ENCODE data around the gene ZNF516. TPM values are rescaled to one million over a fixed set of nuclear protein-coding genes. Genes with fewer than 3 reads are reported as not detected.

The ZNF516 gene
- total RNA-seq, 6 experiments from 2014 or later, result 34.6 to 52.2 (median 42.2) TPM

GRCh38 chr18:76370201-76370600 is 124.8 kb downstream of the ZNF516 start:
- H3K27ac Mint-ChIP-seq, result no peak overlapping the region

GRCh38 chr18:76369791-76370190 is 125.3 kb downstream of the ZNF516 start:
- no peaks in the 10 kb centered on the region; the same call in 1 of the 2 replicates for H3K27me3 Mint-ChIP-seq (ENCODE audit: insufficient read depth)
- peaks cover 23% of the 10 kb centered on the region for H3K4me1 Mint-ChIP-seq (ENCODE audit: low read depth)
- H3K36me3 Mint-ChIP-seq (ENCODE audit: low read depth), result peaks cover 36% of the 10 kb centered on the region
- H3K27ac Mint-ChIP-seq, result no peak overlapping the region
- no peak for DNase-seq
- H3K9me3 Mint-ChIP-seq, result no peaks in the 10 kb centered on the region
- TF ChIP-seq, protein P1, sequence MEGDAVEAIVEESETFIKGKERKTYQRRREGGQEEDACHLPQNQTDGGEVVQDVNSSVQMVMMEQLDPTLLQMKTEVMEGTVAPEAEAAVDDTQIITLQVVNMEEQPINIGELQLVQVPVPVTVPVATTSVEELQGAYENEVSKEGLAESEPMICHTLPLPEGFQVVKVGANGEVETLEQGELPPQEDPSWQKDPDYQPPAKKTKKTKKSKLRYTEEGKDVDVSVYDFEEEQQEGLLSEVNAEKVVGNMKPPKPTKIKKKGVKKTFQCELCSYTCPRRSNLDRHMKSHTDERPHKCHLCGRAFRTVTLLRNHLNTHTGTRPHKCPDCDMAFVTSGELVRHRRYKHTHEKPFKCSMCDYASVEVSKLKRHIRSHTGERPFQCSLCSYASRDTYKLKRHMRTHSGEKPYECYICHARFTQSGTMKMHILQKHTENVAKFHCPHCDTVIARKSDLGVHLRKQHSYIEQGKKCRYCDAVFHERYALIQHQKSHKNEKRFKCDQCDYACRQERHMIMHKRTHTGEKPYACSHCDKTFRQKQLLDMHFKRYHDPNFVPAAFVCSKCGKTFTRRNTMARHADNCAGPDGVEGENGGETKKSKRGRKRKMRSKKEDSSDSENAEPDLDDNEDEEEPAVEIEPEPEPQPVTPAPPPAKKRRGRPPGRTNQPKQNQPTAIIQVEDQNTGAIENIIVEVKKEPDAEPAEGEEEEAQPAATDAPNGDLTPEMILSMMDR (IDR thresholded peaks at IDR 0.05), result no peak
- no peak overlapping the region for H3K4me3 Mint-ChIP-seq

More at GRCh38 chr18:76370201-76370600, 124.8 kb downstream of the ZNF516 start:
- H3K9me3 Mint-ChIP-seq, result no peaks in the 10 kb centered on the region
- DNase-seq, result no peak
- peaks cover 25% of the 10 kb centered on the region for H3K4me1 Mint-ChIP-seq (ENCODE audit: low read depth)
- TF ChIP-seq, protein P1 (IDR thresholded peaks at IDR 0.05), result no peak
- no peak overlapping the region for H3K4me3 Mint-ChIP-seq
- H3K27me3 Mint-ChIP-seq (ENCODE audit: insufficient read depth), result peaks cover 2% of the 10 kb centered on the region; the same call in 1 of the 2 replicates
- peaks cover 40% of the 10 kb centered on the region for H3K36me3 Mint-ChIP-seq (ENCODE audit: low read depth)

GRCh38 chr18:76368976-76369375 is 126.1 kb downstream of the ZNF516 start:
- Mint-ChIP-seq H3K36me3 (ENCODE audit: low read depth) (peaks cover 40% of the 10 kb centered on the region), H3K27ac (no peak overlapping the region; the same call in 1 of the 2 replicates), H3K9me3 (no peaks in the 10 kb centered on the region), H3K4me1 (ENCODE audit: low read depth) (peaks cover 26% of the 10 kb centered on the region), H3K27me3 (ENCODE audit: insufficient read depth) (no peaks in the 10 kb centered on the region; the same call in 1 of the 2 replicates), H3K4me3 (no peak overlapping the region)
- no peak for DNase-seq
- TF ChIP-seq, protein P1 (IDR thresholded peaks at IDR 0.05), result no peak

DNA sequence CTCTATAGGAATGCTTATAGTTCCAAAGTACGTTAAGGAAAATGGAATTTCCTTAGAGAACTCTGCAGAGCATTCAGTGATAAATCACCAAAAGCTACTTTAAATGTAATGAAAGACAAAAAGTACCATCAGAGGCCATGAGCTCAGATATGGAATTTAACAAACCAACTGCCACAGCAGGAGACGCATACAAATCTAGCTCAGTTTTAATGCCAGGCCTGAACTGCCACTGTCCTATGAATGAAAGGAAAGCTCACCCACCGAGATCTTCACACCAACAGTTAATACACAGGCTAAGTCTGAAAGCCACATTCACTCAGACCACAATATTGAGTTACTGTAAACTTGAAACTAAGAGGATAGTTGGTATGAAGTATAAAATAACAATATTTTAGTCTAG is 126.8 kb downstream of the ZNF516 start:
- Mint-ChIP-seq H3K36me3 (ENCODE audit: low read depth) (peaks cover 44% of the 10 kb centered on the region), H3K9me3 (no peaks in the 10 kb centered on the region), H3K4me3 (no peak overlapping the region), H3K27ac (no peak overlapping the region), H3K4me1 (ENCODE audit: low read depth) (peaks cover 26% of the 10 kb centered on the region), H3K27me3 (ENCODE audit: insufficient read depth) (no peaks in the 10 kb centered on the region; the same call in none of the 2 replicates)
- no peak for DNase-seq
- TF ChIP-seq, protein P1 (IDR thresholded peaks at IDR 0.05), result no peak

- Mint-ChIP-seq H3K27me3 (ENCODE audit: insufficient read depth) (no peaks in the 10 kb centered on the region; the same call in none of the 2 replicates), H3K4me3 (no peak overlapping the region), H3K9me3 (no peaks in the 10 kb centered on the region), H3K4me1 (ENCODE audit: low read depth) (peaks cover 34% of the 10 kb centered on the region), H3K36me3 (ENCODE audit: low read depth) (peaks cover 50% of the 10 kb centered on the region), H3K27ac (no peak overlapping the region; the same call in 1 of the 2 replicates)
- DNase-seq, result no peak
- TF ChIP-seq, protein P1 (IDR thresholded peaks at IDR 0.05), result no peak
Measured at GRCh38 chr18:76367168-76368125, 127.6 kb downstream of the ZNF516 start.

Data from HFFc6 (cell line).